GM18511 (cell line): ENCODE results near the gene VCL.
"Not testable (repeated sequence)": the region's sequence is repeated elsewhere in the genome, so short reads cannot be mapped to it uniquely, and the experiment has no call there.

ENCODE experiments used
- ATAC-seq: cut with Tn5 transposase; IDR thresholded peaks from one replicate; pipeline ENCODE4 v1.9.1; 2021; ENCODE audit warnings: mild to moderate bottlenecking, moderate library complexity; ENCODE audit not compliant: unreplicated experiment

Gene VCL

DNA sequence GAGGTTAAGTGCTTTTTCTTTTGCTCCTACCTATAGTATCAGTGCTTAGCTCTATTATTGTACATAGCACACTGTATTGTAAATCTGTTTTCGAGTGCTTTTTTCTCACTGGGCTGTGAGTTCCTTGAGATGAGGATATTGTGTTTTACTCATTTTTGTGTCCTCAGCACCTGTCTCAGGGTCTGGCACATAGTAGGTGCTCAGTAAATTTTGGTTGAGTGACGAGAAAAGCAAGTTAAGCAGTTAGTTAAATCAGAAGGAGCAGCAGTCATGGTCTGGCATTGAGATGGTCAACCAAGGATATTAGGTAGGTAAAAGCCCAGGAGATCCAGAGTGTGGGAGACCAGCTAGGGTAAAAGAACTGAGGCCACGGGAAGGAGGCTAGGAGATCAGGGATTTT is 101.5 kb downstream of the VCL start:
- ATAC-seq = no peak

DNA sequence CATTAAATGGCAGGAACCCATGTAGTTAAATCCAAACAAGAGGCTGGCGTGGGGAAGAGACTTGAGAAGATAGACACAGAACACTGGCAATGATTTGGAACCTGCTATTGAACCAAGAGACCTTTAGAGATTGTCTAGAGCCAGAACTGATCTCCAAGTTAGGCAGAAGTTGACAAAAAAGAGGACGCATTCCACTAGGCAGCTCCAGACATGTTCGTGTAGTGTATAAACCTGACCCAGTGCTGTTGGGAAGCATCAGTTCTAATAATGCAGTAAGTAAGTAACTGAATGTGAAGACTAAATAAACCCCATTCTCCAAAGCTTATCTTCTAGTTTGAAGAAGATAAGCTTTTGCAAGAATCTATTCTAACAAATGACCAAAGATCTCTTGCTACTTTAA is 101.9 kb downstream of the VCL start:
- ATAC-seq = no peak

DNA sequence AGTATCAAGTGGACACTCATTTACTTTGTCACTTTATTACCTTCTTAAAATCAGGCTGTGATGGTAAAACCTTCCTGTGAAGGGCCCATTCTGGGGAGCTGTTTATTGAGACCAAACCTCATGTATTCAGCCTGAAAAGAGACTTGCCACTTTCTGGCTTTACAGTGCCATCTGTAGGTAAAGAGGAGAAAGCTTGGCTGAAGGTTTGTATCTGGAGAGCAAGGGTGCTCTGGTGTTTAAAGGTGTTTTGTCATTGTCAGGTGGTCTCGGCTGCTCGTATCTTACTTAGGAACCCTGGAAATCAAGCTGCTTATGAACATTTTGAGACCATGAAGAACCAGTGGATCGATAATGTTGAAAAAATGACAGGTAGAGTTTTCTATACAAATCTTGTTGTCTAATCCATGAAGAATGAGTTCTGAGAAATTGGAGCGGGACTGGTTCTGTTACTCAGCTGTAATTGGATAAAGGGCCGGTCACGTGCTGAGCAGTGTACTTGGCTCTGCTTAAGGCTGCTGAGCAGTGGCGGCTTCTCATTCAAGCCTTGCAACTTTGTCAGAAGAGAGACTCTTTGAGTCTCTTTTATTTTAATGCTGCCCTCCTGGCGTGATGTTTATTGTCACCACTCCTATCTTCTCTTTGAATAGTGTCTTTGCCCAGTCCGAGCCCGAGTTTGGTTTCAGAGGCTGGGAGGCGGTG is 105.8 kb downstream of the VCL start:
- ATAC-seq = no peak

GRCh38 chr10:74104480-74104879 is 106.6 kb downstream of the VCL start:
- ATAC-seq = no peak

DNA sequence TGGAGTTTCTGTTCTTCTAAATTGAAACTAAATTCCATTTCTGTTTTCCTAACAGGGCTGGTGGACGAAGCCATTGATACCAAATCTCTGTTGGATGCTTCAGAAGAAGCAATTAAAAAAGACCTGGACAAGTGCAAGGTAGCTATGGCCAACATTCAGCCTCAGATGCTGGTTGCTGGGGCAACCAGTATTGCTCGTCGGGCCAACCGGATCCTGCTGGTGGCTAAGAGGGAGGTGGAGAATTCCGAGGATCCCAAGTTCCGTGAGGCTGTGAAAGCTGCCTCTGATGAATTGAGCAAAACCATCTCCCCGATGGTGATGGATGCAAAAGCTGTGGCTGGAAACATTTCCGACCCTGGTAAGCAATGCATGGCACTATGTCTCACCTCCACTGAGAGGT is 107.1 kb downstream of the VCL start:
- ATAC-seq = no peak

- no peak for ATAC-seq
Observed at GRCh38 chr10:74107391-74107790, 109.5 kb downstream of the VCL start.

DNA sequence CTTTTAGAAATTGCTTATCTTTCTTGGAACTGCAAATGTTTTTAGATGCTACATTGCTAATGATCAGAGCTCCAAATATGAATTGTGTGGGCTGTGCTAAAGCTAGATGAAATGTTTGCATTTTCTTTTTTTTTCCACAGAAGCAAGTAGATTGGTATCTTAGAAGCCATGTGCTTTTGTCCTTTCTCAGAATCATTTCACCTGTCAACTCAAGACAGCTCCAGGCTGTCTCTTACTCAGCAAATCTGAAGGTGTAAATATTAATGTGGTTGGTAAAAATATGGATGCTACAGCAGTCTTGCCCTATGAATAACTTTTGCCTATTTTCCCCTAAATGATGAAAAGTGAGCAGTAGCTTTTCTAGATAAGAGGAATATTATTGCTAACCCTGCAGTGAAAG is 111.5 kb downstream of the VCL start:
- ATAC-seq = no peak

- no peak for ATAC-seq
Observed at GRCh38 chr10:74110120-74110519, 112.2 kb downstream of the VCL start.

GRCh38 chr10:74111799-74112198 is 113.9 kb downstream of the VCL start:
- no peak for ATAC-seq

DNA sequence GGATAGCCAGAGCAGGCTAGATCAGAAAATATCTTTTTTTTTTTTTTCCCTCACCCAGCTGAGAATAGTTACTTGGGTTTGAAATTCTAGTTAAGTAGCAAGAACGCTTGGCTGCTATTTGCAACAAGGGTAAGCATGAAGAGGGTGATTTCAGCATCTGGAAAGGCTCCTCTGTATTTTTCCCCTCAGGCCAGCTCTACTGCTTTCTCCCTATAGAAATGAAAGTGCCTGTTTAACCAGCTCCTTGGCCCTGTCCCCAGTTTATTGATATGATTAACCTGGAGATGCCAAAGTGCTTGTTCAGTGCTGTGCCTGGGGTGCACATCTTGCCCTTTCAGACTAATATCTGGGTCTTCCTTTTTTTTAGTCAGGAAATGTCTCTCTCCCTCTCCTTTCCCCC is 115.6 kb downstream of the VCL start:
- ATAC-seq = no peak

- no peak for ATAC-seq
Observed at GRCh38 chr10:74114041-74114448, 116.1 kb downstream of the VCL start.

DNA sequence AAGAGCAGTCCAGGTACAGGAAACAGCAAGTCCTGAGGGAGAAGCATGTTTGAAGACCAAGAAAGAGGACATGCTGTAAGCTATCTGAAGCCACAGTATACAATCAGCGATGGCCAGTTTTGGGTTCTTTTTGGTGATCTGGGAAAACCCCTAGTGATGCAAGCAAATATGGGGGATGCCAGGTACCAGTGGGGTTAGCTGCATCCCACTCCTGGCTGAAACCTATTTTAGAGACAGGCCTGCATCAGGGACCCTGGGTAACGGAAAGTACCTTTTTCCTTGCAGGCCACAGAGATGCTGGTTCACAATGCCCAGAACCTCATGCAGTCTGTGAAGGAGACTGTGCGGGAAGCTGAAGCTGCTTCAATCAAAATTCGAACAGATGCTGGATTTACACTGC is 119.8 kb downstream of the VCL start:
- no peak for ATAC-seq

DNA sequence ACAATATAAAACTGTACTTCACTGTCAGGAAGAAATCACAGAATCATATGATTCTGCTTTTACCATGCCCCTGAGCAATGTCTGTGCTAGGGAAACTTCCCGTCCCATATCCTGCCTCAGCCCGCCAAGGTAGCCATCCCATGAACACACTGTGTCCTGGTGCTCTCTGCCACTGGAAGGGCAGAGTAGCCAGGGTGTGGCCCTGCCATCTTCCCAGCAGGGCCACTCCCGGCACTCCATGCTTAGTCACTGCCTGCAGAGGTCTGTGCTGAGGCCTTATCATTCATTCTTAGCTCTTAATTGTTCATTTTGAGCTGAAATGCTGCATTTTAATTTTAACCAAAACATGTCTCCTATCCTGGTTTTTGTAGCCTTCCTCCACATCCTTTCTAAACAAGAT is 120.9 kb downstream of the VCL start:
- ATAC-seq = no peak

DNA sequence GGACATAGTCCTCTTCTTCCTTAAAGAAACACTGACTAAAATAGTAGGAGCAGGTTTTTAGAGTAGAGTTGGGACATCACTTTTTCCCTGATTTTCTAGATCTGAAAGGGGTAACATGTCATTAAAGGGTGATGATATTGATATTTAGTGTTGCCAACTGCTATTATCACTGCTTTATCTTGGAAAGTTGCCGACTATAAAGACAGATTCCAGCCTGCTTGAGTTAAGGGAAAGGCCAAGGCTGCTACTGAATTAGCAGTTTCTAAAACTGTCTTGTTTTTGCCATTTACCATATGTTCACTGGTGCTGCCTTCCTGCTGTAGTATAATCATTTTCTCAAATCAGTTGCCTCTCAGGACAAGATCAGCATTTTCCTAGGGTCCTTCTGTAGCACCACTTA is 123.0 kb downstream of the VCL start:
- ATAC-seq = no peak

DNA sequence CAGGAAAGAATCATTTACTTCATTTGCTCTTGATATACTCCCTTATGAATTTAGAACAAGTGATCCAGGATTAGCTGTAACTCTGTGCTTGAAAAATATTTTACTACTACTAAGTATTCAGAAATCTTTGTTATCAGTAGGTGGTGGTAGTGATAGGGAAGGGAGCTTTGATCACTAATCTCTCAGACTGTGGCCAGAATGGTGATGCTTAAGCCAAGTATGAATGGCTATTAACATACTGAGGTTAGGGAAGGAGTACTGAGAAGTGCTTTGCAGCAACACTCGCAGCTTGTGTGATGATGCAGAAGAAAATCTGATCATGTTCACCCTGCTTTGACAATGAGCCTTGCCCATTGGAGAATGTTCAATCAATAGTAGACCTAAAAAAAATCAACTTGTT is 123.5 kb downstream of the VCL start:
- no peak for ATAC-seq

GRCh38 chr10:74122060-74122459 is 124.1 kb downstream of the VCL start:
- no peak for ATAC-seq

DNA sequence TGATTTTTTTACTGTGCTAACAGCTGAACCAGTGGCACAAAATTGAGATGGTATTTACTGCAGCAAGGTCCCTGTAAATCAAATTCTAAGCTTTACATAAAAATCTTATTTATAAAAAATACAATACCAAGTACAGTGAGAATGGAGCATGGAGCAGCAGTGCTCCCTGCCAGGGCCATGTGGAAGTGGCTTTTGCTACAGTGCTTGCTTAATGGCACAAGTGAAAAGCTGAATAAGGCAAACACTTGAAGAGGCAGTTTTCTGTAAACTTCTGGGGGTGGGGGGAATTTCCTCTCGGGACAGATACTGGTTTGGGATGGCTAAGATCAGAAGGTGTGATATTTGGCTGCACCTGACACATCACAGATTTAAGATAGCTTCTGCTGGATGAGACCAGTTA is 125.2 kb downstream of the VCL start:
- ATAC-seq = no peak

- ATAC-seq = no peak
Observed at GRCh38 chr10:74133923-74134820, 136.3 kb downstream of the VCL start.

GRCh38 chr10:74135452-74135851 is 137.5 kb downstream of the VCL start:
- no peak for ATAC-seq

DNA sequence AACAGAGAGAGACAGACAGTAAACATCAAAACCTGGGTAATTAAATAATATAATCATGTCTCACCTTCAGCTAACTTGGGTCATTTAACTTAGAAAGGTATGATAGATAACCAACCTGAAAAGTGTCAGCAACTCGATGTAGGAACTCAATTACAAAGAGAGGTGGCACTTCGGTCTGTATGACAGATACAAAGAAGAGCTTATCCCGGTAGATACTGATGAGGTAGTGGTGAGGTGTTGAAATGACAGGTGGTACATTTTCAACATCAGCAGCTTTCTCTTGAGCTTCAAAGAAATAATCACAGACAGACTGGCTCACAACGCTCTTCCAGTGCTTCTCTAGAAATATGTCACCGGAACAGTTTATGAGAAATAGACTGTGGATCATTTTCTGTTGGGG is 140.1 kb downstream of the VCL start:
- ATAC-seq = no peak

DNA sequence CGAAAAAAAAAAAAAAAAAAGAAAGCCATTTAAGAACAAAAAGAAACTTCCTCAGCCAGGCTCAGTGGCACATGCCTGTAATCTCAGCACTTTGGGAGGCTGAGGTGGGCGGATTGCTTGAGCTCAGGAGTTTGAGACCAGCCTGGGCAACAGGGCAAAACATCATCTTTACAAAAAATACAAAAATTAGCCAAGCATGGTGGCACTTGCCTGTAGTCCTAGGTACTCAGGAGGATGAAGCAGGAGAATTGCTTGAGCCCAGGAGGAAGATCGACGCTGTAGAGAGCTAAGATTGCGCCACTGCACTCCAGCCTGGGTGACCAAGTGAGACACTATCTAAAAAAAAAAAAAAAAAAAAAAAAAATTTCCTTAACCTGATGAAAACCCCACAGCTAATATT is 140.7 kb downstream of the VCL start:
- not testable (repeated sequence) for ATAC-seq

GRCh38 chr10:74139981-74140380 is 142.1 kb downstream of the VCL start:
- no peak for ATAC-seq
